K562 (cell line): ENCODE results near the gene SH2D4B. TPM values are rescaled to one million over a fixed set of nuclear protein-coding genes. Genes with fewer than 3 reads are reported as not detected.

Experiments
- ATAC-seq: fragments of 200-7000 bp; cut with Tn5 transposase; 3 replicates; pipeline ENCODE4 v1.9.1; 2020; ENCODE audit warnings: moderate library complexity
- BruUV-seq: library from RNA; stranded (reverse); fragments of 400-500 nt; replicated peaks from 2 replicates; lab custom pipeline; 2021; lab: Mats Ljungman, UMichigan
- CTCF ChIA-PET: fragments of 300-600 bp; formaldehyde crosslinking; extraction: SDS; loops from one replicate; lab custom pipeline; 2021; ENCODE audit warnings: low intra/inter-chr PET ratio; lab: Yijun Ruan, JAX
- POLR2A ChIA-PET: fragments of 300-600, 350-650 bp; sonication (Branson Sonifier 250); formaldehyde crosslinking; extraction: SDS; loops from one replicate; lab custom pipeline; 2021; ENCODE audit warnings: antibody characterized with exemption, inconsistent platforms; lab: Yijun Ruan, JAX
- DNase-seq, 4 experiments: peaks; one replicate each; pipeline versions ENCODE4 v3.0.0 to v3.0.0-alpha.2; 2011 to 2018; ENCODE audit warnings: low spot score in 3 of 4, mixed read lengths in 3 of 4; ENCODE audit errors: extremely low read depth in 1 of 4
- FAIRE-seq: peaks from 2 replicates; lab custom pipeline; 2011; peaks lifted over from hg19 to GRCh38; lab: Jason Lieb, UNC
- H2AFZ ChIP-seq: 2 replicates; pipeline ENCODE4 v1.6.0; 2011; ENCODE audit warnings: low read depth, low read length, control low read depth, inconsistent platforms
- H3K27ac ChIP-seq: fragments of 200-600 bp; 3 replicates; pipeline ENCODE4 v1.8.0; 2011; ENCODE audit warnings: low read depth, mild to moderate bottlenecking, control low read depth, inconsistent platforms, low read length, moderate library complexity, mixed read lengths; ENCODE audit errors: extremely low read depth
- H3K27me3 ChIP-seq, 2 experiments: fragments of 300-600 bp in 1 of 2; 2 replicates in 1 of 2; 3 replicates in 1 of 2; pipeline versions ENCODE4 v1.6.0 to v1.8.0; 2011; ENCODE audit warnings: inconsistent platforms in 2 of 2, low read length in 2 of 2, mild to moderate bottlenecking in 1 of 2, mixed read lengths in 1 of 2, moderate library complexity in 1 of 2; ENCODE audit not compliant: control insufficient read depth in 2 of 2, insufficient read depth in 2 of 2
- H3K36me3 ChIP-seq: fragments of 300-600 bp; 3 replicates; pipeline ENCODE4 v1.8.0; 2011; ENCODE audit warnings: mild to moderate bottlenecking, low read length, inconsistent platforms; ENCODE audit not compliant: control insufficient read depth, insufficient read depth
- H3K4me1 ChIP-seq, 2 experiments: fragments of 200-600 bp in 1 of 2; replicated peaks in 1 of 2; 2 replicates in 1 of 2; 3 replicates in 1 of 2; pipeline versions ENCODE4 v1.5.1 to v1.8.0; 2011; ENCODE audit warnings: inconsistent platforms in 2 of 2, low read length in 2 of 2, mild to moderate bottlenecking in 1 of 2, mixed read lengths in 1 of 2, moderate library complexity in 1 of 2; ENCODE audit not compliant: control insufficient read depth in 2 of 2, insufficient read depth in 2 of 2
- H3K4me2 ChIP-seq: 2 replicates; pipeline ENCODE4 v1.6.1; 2011; ENCODE audit warnings: low read length, control low read depth, inconsistent platforms, mixed read lengths; ENCODE audit not compliant: insufficient read depth
- H3K4me3 ChIP-seq: fragments of 200-600 bp; sonication (generic), shearing (Covaris generic); 2 replicates; pipeline ENCODE4 v1.5.1; 2016; ENCODE audit warnings: control low read depth, inconsistent platforms
- H3K79me2 ChIP-seq: fragments of 200-600 bp; 3 replicates; pipeline ENCODE4 v1.8.0; 2011; ENCODE audit warnings: low read length, inconsistent platforms; ENCODE audit not compliant: control insufficient read depth, insufficient read depth
- H3K9ac ChIP-seq, 2 experiments: 2 replicates each; pipeline versions ENCODE4 v1.6.0 to v1.6.1; 2011; ENCODE audit warnings: low read depth in 2 of 2, low read length in 2 of 2, control low read depth in 1 of 2, inconsistent platforms in 1 of 2, mild to moderate bottlenecking in 1 of 2, mixed read lengths in 1 of 2; ENCODE audit not compliant: insufficient read depth in 1 of 2
- H3K9me1 ChIP-seq: one replicate; pipeline ENCODE4 v1.6.0; 2011; ENCODE audit warnings: inconsistent platforms, mild to moderate bottlenecking, low read length, moderate library complexity; ENCODE audit not compliant: control insufficient read depth, insufficient read depth
- H3K9me3 ChIP-seq: replicated peaks from 2 replicates; pipeline ENCODE4 v1.5.1; 2011; ENCODE audit warnings: low read depth, low read length, inconsistent platforms; ENCODE audit not compliant: control insufficient read depth, insufficient read depth
- H4K20me1 ChIP-seq: replicated peaks from 2 replicates; pipeline ENCODE4 v1.6.1; 2011; ENCODE audit warnings: low read length, inconsistent platforms, mixed read lengths; ENCODE audit not compliant: control insufficient read depth, insufficient read depth
- CBFB ChIP-seq: sonication (generic); formaldehyde crosslinking; IDR thresholded peaks from 2 replicates; pipeline ENCODE4 v1.4.0; 2020; ENCODE audit warnings: mild to moderate bottlenecking, missing genetic modification reagents
- HLTF ChIP-seq: fragments of 450-650 bp; IDR thresholded peaks from 2 replicates; pipeline ENCODE4 v1.6.1; 2016
- TAF1 ChIP-seq: IDR thresholded peaks from 2 replicates; pipeline ENCODE4 v1.6.1; 2011; ENCODE audit warnings: mild to moderate bottlenecking, low read length, moderate library complexity; ENCODE audit not compliant: insufficient read depth, control insufficient read depth, severe bottlenecking; ENCODE audit errors: extremely low read depth
- ZFP36 ChIP-seq: fragments of 150-350 bp; IDR thresholded peaks from 2 replicates; pipeline ENCODE4 v1.6.1; 2018; ENCODE audit warnings: low read length, low read depth; ENCODE audit not compliant: partially characterized antibody
- ZNF133 ChIP-seq: fragments of 250-450 bp; sonication (Bioruptor Pico); IDR thresholded peaks from 2 replicates; pipeline ENCODE4 v1.4.0; 2020; ENCODE audit warnings: mild to moderate bottlenecking
- ZNF212 ChIP-seq: fragments of 450-650 bp; formaldehyde crosslinking; IDR thresholded peaks from 2 replicates; pipeline ENCODE4 v1.4.0; 2020; ENCODE audit warnings: mild to moderate bottlenecking
- ZNF644 ChIP-seq: fragments of 200-800 bp; sonication (Bioruptor generic); IDR thresholded peaks from 2 replicates; pipeline ENCODE4 v1.6.1; 2016; ENCODE audit warnings: low read depth, missing genetic modification characterization, missing compliant biosample characterization
- ZNF75A ChIP-seq: fragments of 450-650 bp; formaldehyde crosslinking; IDR thresholded peaks from 2 replicates; pipeline ENCODE4 v1.4.0; 2020; ENCODE audit warnings: mild to moderate bottlenecking
- WGBS: fragments of 100-300 bp; shearing (Covaris generic); methylation state at CpG from one replicate; pipeline ENCODE4 v1.1.6; 2016; ENCODE audit warnings: low coverage, mixed read lengths; ENCODE audit not compliant: insufficient coverage; ENCODE audit errors: missing lambda C conversion rate; 5-methylcytosine and 5-hydroxymethylcytosine counted together
- in situ Hi-C: fragments of 300-500 bp; cut with MboI; formaldehyde crosslinking; loops from 4 replicates; pipeline ENCODE4 v1.15.0; 2018; ENCODE audit warnings: inconsistent platforms, mixed read lengths
- intact Hi-C: fragments of 100-400 bp; cut with micrococcal nuclease; formaldehyde crosslinking; loops from 2 replicates; pipeline ENCODE4 v1.14.2; 2022
- polyA plus RNA-seq, 8 experiments: library from polyadenylated mRNA; depleted of rRNA in 4 of 8; stranded (reverse) in 5 of 8; unstranded in 3 of 8; fragments of >200 nt; fragmentation: Nextera tagmentation in 2 of 8; fragmentation: Illumina TruSeq in 1 of 8; extraction: Ambion mirVana in 2 of 8; extraction: Trizol in 1 of 8; gene quantifications; 2 replicates each; pipeline versions ENCODE4 v1.2.1 to v1.2.3, GENCODE V29; 2011 to 2014; ENCODE audit warnings: inconsistent platforms in 1 of 8, missing spikeins in 1 of 8
- total RNA-seq, 7 experiments: library from RNA; depleted of rRNA in 6 of 7; stranded (reverse); fragments of >200 nt in 6 of 7; fragmentation: Illumina TruSeq in 2 of 7; extraction: Trizol in 2 of 7; gene quantifications; 2 replicates each; pipeline versions ENCODE4 v1.2.1 to v1.2.3, GENCODE V29; 2011 to 2021; ENCODE audit warnings: low replicate concordance in 1 of 7
- TF ChIP-seq, protein P1 (sequence below): sonication (generic); formaldehyde crosslinking; IDR thresholded peaks from 2 replicates; pipeline ENCODE4 v1.8.1; 2022; ENCODE audit warnings: missing genetic modification reagents
- TF ChIP-seq, protein P2 (sequence below): fragments of 200-800 bp; sonication (Bioruptor generic); IDR thresholded peaks from 2 replicates; pipeline ENCODE4 v1.6.1; 2016; ENCODE audit warnings: missing genetic modification characterization, missing compliant biosample characterization

Gene SH2D4B
- total and polyA plus RNA-seq, 9 of the 15 experiments (the other 6 are each of a cell fraction or from before 2014, with no cell fraction given): 0.03 to 0.14 (median 0.04) TPM; not detected in 4

GRCh38 chr10:80528901-80529300, 8.8 kb upstream of the SH2D4B start:
- TF ChIP-seq ZNF212 (CRISPR knock-in tag) (no peak), HLTF (no peak), CBFB (CRISPR knock-in tag) (no peak), ZNF133 (CRISPR knock-in tag) (no peak)
- ChIA-PET POLR2A (interaction anchor here (0.7 kb wide), 1 partner anchor 15 kb away, joined by 4 read pairs; no protein-coding TSS in a partner anchor), CTCF (no interaction called here)
- intact Hi-C loops (no loop called here), in situ Hi-C loops (no loop called here)
- Histone ChIP-seq H3K9me3 (no peaks in the 10 kb centered on the region), H3K9ac (no peak overlapping the region), H3K79me2 (no peaks in the 10 kb centered on the region), H3K4me2 (no peak overlapping the region), H3K36me3 (no peaks in the 10 kb centered on the region), H2AFZ (no peak overlapping the region), H3K27me3 (peaks cover 17% of the 10 kb centered on the region in 2 experiments; a peak in 4 of 5 replicates), H3K9me1 (peaks cover 5% of the 10 kb centered on the region), H4K20me1 (no peaks in the 10 kb centered on the region), H3K27ac (no peak overlapping the region), H3K4me1 (peaks cover 0 to 4% of the 10 kb centered on the region in 2 experiments; a peak in 1 of 5 replicates), H3K4me3 (no peak overlapping the region)
- no peak for ATAC-seq
- WGBS: 13% methylated on average over 6 of the region's 6 CpGs
- DNase-seq: no peak
- FAIRE-seq: peak; percentile 46
- BruUV-seq: no TSS peak

GRCh38 chr10:80529604-80530003, 8.1 kb upstream of the SH2D4B start:
- BruUV-seq: no TSS peak
- FAIRE-seq (no peak), ATAC-seq (peak; percentile 11; the same call in 1 of the 3 replicates), DNase-seq (no peak)
- Histone ChIP-seq H3K36me3 (no peaks in the 10 kb centered on the region), H2AFZ (no peak overlapping the region), H3K9ac (no peak overlapping the region), H3K27me3 (peaks cover 17% of the 10 kb centered on the region in 2 experiments; a peak in 4 of 5 replicates), H3K4me2 (no peak overlapping the region), H3K4me1 (no peaks in the 10 kb centered on the region), H3K27ac (no peak overlapping the region), H3K4me3 (no peak overlapping the region), H3K9me1 (no peaks in the 10 kb centered on the region), H3K9me3 (no peaks in the 10 kb centered on the region), H3K79me2 (no peaks in the 10 kb centered on the region), H4K20me1 (no peaks in the 10 kb centered on the region)
- ChIA-PET CTCF (no interaction called here), POLR2A (no interaction called here)
- in situ Hi-C loops: no loop called here
- WGBS: 3% methylated on average over 12 of the region's 12 CpGs
- intact Hi-C loops: no loop called here
- TF ChIP-seq, protein P1, sequence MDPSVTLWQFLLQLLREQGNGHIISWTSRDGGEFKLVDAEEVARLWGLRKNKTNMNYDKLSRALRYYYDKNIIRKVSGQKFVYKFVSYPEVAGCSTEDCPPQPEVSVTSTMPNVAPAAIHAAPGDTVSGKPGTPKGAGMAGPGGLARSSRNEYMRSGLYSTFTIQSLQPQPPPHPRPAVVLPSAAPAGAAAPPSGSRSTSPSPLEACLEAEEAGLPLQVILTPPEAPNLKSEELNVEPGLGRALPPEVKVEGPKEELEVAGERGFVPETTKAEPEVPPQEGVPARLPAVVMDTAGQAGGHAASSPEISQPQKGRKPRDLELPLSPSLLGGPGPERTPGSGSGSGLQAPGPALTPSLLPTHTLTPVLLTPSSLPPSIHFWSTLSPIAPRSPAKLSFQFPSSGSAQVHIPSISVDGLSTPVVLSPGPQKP: no peak
- TF ChIP-seq ZNF644 (no peak), ZNF75A (CRISPR knock-in tag) (no peak), ZFP36 (no peak), TAF1 (no peak)
- TF ChIP-seq, protein P2, sequence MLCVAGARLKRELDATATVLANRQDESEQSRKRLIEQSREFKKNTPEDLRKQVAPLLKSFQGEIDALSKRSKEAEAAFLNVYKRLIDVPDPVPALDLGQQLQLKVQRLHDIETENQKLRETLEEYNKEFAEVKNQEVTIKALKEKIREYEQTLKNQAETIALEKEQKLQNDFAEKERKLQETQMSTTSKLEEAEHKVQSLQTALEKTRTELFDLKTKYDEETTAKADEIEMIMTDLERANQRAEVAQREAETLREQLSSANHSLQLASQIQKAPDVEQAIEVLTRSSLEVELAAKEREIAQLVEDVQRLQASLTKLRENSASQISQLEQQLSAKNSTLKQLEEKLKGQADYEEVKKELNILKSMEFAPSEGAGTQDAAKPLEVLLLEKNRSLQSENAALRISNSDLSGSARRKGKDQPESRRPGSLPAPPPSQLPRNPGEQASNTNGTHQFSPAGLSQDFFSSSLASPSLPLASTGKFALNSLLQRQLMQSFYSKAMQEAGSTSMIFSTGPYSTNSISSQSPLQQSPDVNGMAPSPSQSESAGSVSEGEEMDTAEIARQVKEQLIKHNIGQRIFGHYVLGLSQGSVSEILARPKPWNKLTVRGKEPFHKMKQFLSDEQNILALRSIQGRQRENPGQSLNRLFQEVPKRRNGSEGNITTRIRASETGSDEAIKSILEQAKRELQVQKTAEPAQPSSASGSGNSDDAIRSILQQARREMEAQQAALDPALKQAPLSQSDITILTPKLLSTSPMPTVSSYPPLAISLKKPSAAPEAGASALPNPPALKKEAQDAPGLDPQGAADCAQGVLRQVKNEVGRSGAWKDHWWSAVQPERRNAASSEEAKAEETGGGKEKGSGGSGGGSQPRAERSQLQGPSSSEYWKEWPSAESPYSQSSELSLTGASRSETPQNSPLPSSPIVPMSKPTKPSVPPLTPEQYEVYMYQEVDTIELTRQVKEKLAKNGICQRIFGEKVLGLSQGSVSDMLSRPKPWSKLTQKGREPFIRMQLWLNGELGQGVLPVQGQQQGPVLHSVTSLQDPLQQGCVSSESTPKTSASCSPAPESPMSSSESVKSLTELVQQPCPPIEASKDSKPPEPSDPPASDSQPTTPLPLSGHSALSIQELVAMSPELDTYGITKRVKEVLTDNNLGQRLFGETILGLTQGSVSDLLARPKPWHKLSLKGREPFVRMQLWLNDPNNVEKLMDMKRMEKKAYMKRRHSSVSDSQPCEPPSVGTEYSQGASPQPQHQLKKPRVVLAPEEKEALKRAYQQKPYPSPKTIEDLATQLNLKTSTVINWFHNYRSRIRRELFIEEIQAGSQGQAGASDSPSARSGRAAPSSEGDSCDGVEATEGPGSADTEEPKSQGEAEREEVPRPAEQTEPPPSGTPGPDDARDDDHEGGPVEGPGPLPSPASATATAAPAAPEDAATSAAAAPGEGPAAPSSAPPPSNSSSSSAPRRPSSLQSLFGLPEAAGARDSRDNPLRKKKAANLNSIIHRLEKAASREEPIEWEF (CRISPR knock-in tag): no peak
